Fibroblast of peridontal ligament (primary cell): ENCODE data around the gene SHROOM4.

Experiments used
- DNase-seq: peaks from one replicate; pipeline ENCODE4 v3.0.0-alpha.2; 2010; ENCODE audit errors: extremely low read depth

The SHROOM4 gene

DNA sequence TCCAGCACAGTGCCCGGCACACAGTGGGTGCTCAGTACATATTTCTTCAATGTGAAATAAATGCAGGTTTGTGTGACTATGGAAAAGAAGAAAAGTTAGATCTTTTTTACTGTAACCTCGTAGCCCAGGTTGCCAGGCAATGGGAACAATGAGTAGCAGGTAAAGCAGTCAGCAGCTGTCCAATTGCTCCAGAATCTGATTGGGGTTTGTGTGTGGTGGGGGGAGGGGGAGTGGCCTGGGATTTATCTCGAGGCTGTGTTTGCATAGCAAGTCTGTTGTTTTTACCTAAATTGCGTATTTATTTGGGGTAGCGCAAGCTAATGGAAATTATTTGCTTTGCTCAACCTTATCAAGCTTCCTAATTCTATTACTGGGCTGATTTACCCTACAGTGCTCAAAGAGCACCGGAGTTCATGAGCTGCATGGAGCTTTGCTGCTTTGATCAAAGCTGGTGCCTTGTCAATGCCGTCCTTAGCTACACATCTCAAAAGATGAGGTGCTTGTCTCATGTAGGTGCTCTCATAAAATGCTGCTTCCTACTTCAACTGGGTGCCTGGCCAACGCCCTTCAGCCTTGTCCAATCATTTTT lies 198.3 kb downstream of the SHROOM4 start:
- DNase-seq: no peak

DNA sequence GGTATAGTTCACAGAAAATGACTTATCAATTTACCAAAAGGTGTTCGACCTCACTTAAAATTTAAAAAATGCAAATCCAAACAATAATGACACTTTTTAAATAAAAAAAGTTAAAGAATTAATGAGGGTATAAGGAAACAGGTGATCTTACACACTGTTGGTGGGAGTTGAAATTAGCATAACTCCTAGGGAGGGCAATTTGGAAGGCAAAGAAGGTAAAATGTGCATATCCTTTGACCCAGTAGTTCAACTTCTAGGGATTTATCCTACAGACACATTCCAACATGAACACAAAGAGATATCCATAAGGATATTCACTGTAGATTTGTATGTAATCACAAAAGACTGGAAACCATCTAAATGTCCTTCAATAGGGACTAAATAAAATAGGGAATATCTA lies 199.5 kb downstream of the SHROOM4 start:
- DNase-seq: no peak

DNA sequence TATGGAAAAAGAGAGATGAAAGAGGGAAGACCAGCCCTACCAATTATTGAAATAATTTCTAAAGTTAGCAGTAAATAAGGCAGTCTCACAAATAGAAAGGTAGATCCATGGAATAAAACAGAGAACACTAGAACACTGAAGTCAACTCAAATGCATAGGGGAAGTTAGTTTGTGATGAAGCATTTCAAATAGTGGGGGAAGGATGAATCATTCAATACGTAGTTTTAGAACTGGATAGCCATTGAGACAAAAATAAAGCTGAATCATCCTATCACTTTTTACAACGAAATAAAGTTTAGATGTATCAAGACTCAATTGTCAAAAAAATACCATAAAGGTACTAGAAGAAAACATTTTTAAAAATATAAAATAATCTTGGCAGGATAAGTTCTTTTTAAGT lies 200.1 kb downstream of the SHROOM4 start:
- DNase-seq: no peak

- no peak for DNase-seq
Measured at GRCh38 chrX:50609796-50610195, 204.2 kb downstream of the SHROOM4 start.

DNA sequence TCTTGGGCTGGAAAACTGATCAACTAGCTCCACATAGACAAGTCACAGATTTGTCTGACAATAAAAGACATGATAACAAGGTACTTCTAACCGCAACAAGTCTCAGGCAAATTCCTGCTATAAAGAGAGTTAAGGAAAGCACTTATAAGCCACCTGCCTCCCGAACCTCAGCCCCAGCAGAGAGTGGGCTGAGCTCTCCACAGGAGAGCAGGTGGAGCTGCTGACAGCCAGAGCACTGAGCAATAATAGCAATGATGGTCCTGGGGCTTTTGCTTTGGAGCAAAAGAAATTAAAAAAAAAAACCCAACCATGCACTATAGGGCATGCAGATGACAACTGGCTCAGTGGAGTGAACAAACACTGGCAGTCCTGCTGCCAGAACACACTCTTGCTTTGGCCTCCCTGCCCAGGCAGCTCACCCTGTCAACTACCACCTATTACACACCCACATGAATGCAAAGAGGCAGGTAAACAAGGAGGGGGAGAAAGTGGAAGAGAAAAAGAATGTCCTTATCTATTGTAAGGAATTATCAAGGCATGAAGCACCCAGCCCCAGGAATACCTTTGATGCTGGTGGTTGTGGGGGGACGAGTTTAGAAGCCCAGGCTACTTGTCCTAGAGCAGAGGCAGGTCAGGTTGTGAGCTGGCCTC lies 207.6 kb downstream of the SHROOM4 start:
- DNase-seq: no peak

GRCh38 chrX:50596056-50596455 lies 217.9 kb downstream of the SHROOM4 start:
- no peak for DNase-seq

DNA sequence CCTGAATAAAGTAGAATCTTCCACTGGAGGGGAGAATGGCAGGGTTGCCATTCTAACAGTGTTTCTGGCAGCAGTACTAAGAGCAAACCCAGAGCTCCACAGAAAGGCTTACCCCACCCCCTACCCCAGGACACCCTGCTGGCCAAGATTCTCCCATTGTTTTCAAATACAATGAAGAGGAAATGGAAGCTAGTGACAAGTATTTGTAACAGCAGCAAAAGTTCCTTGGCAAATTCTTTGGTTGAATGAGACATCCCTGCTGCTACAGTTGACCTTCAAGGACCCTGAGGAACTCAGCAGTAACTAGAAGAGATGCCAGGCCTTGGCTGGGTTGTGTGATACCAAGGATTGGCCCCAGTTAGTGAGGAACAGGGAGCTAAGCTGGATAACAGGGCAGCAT lies 219.2 kb downstream of the SHROOM4 start:
- DNase-seq: no peak

DNA sequence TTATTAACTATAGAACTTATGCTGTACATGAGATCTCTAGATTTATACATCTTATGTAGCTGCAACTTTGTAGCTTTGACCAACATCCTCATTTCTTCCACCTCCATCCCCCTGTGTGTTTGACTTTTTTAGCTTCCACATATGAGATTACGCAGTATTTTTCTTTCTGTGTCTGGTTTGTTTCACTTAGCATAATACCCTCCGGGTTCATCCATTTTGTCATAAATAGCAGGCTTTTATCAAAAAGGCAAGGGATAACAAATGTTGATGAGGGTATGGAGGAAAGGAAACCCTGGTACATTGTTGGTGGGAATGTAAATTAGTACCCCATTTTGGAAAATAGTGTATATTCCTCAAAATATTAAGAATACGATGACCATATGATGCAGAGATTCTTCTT lies 227.0 kb downstream of the SHROOM4 start:
- DNase-seq: no peak

DNA sequence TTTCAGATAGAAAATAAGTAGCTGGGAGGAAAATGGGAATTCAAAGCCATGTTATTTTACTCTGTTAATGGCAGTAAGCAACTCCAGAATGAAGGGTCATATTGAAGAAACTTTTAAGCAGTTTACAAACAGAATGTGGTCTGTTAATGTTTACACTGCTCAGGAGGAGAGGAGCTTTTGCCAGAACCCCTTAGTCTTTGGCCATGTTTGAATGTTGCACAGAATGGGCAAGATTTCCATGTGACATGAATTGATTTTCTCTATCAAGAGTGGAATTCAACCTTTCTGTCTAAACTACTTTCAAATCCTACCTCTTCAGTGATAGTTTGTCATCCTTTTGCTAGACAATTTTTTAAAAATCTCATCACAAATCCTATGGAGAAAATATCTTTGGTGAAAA lies 227.6 kb downstream of the SHROOM4 start:
- no peak for DNase-seq

DNA sequence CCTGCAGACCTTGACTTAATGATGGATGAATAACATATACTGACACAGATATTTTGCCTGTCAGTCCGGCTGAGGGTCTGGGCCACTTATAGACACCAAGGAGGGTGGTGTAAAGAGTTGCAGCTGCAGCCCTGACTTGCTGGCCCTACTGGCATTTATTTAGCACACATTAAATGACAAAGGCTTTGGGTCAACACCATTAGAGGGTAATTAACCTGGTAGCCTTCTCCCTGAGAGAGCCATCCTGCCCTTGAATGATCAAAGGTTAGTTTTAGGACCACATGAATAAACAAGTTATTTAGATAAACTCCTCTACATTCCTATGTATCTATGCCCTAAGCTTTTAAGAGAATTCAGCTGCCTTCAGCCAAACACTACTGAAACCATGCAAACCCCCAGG lies 232.6 kb downstream of the SHROOM4 start:
- DNase-seq: no peak

DNA sequence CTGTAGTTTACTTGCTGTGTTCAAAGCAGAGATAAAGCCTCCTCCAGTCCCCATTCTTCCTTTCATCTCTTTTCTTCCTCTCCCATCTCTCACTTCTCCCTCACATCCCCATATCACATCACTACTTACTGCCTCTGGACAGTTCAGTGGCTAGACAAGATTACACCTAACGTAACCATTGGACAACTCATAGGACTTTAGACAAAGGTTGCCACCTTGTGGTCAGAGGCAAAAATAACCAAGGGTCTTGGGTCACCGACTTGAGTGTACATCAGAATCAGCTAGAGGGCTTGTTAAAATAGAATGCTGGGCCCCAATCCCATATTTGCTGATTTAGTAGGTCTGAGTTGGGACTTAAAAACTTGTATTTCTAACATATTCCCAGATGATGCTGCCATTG lies 234.0 kb downstream of the SHROOM4 start:
- DNase-seq: peak; percentile 45

DNA sequence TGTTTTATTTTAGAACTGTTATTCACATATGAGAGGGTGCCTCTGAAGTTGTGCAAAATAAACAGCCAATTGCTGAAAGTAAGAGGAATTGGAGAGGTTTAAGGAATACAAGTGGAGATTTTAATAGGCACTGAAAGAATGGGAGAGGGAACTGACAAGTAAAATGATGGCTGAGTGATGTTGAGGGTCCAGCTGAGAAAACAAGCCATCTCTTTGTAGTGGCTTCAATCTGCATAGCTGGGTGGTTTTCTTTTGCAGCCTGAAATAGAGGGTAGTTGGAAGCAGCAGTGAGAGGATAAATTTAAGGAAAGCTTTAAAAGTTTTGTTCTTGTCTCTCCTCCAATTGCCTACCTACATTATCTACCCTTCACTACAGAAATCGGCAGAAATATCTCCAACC lies 236.7 kb downstream of the SHROOM4 start:
- no peak for DNase-seq

GRCh38 chrX:50567636-50568035 lies 246.4 kb downstream of the SHROOM4 start:
- DNase-seq: no peak

GRCh38 chrX:50565718-50566117 lies 248.3 kb downstream of the SHROOM4 start:
- DNase-seq: no peak
